Vagina (tissue), 2 donors: ENCODE measurements around the gene SPATA31C1.

Experiments
- CTCF ChIP-seq, 3 experiments: fragments of 450-650 bp in 2 of 3; fragments of 200-600 bp in 1 of 3; sonication (generic) in 1 of 3; IDR thresholded peaks; one replicate each; pipeline ENCODE4 v1.5.1; 2017 to 2019; ENCODE audit warnings: antibody characterized with exemption in 3 of 3, mild to moderate bottlenecking in 2 of 3, moderate library complexity in 2 of 3
- POLR2A ChIP-seq, 2 donors: fragments of 450-650 bp; IDR thresholded peaks; one replicate each; pipeline ENCODE4 v1.6.1; 2017; ENCODE audit warnings: antibody characterized with exemption in 2 of 2, mild to moderate bottlenecking in 2 of 2, moderate library complexity in 2 of 2
- POLR2AphosphoS5 ChIP-seq, 2 donors: sonication (generic); formaldehyde crosslinking; IDR thresholded peaks; one replicate each; pipeline ENCODE4 v1.9.0; 2017; ENCODE audit warnings: antibody characterized with exemption in 2 of 2, mild to moderate bottlenecking in 2 of 2, low read depth in 1 of 2; ENCODE audit not compliant: insufficient read depth in 1 of 2

- TF ChIP-seq CTCF (IDR thresholded peaks at IDR 0.05) (no peak), POLR2A (IDR thresholded peaks at IDR 0.05) (no peak), POLR2AphosphoS5 (IDR thresholded peaks at IDR 0.05; ENCODE audit: insufficient read depth in 1 of 2, low read depth in 1 of 2) (no peak)
These were observed 36.5 kb downstream of the SPATA31C1 start for GRCh38 chr9:87954230-87954629.
